Vagina (tissue), 2 donors: ENCODE measurements around the gene PIK3R5.

Experiments
- CTCF ChIP-seq, 3 experiments: fragments of 450-650 bp in 2 of 3; fragments of 200-600 bp in 1 of 3; sonication (generic) in 1 of 3; IDR thresholded peaks; one replicate each; pipeline ENCODE4 v1.5.1; 2017 to 2019; ENCODE audit warnings: antibody characterized with exemption in 3 of 3, mild to moderate bottlenecking in 2 of 3, moderate library complexity in 2 of 3
- POLR2A ChIP-seq, 2 donors: fragments of 450-650 bp; IDR thresholded peaks; one replicate each; pipeline ENCODE4 v1.6.1; 2017; ENCODE audit warnings: antibody characterized with exemption in 2 of 2, mild to moderate bottlenecking in 2 of 2, moderate library complexity in 2 of 2

GRCh38 chr17:8976638-8977037, 11.1 kb upstream of the PIK3R5 start:
- TF ChIP-seq CTCF (IDR thresholded peaks at IDR 0.05) (no peak), POLR2A (IDR thresholded peaks at IDR 0.05) (no peak)
